ENCODE measurements around the gene ZNF641.

ZNF641 gene

GRCh38 chr12:48288387-48289268 lies 62.1 kb downstream of the ZNF641 start:
- TF ChIP-seq POLR2AphosphoS5 (IDR thresholded peaks at IDR 0.05; ENCODE audit: low read depth, low read length) (no peak), TAF1 (IDR thresholded peaks at IDR 0.05; ENCODE audit: borderline replicate concordance, low read depth, low read length) (no peak), POLR2A (IDR thresholded peaks at IDR 0.05; ENCODE audit: low read depth, low read length) (no peak)
- DNase-seq (ENCODE audit: insufficient read length) = no peak
- no peak for FAIRE-seq
